B cell (primary cell): ENCODE data around the gene BEND7. TPM values are rescaled to one million over a fixed set of nuclear protein-coding genes. Genes with fewer than 3 reads are reported as not detected.

Experiments used
- ATAC-seq: fragments of 200-7000 bp; cut with Tn5 transposase; one replicate; pipeline ENCODE4 v1.10.0; 2021; ENCODE audit warnings: low read depth, mild to moderate bottlenecking, moderate number of reproducible peaks, moderate library complexity
- CTCF ChIA-PET: fragments of 350-600 bp; sonication (Branson Sonifier 250); formaldehyde crosslinking; loops from one replicate; lab custom pipeline; 2021; ENCODE audit warnings: antibody characterized with exemption, inconsistent platforms; lab: Charles Lee
- POLR2A ChIA-PET: fragments of 350-600 bp; sonication (Branson Sonifier 250); formaldehyde crosslinking; loops from one replicate; lab custom pipeline; 2021; ENCODE audit warnings: antibody characterized with exemption; lab: Charles Lee
- DNase-seq: peaks from one replicate; pipeline ENCODE4 v3.0.0; 2013
- H2AFZ ChIP-seq: 2 replicates; pipeline ENCODE4 v1.6.1; 2012; ENCODE audit warnings: mild to moderate bottlenecking, low read depth, low read length; ENCODE audit not compliant: insufficient read depth, poor library complexity, severe bottlenecking
- H3K27ac ChIP-seq, 2 donors: 1 replicate in 1 of 2; 2 replicates in 1 of 2; pipeline ENCODE4 v1.5.1; 2012 to 2013; ENCODE audit warnings: low read length in 2 of 2, mild to moderate bottlenecking in 2 of 2, moderate library complexity in 1 of 2
- H3K27me3 ChIP-seq, 4 experiments: fragments of 200-600 bp in 1 of 4; sonication (generic) in 1 of 4; replicated peaks in 1 of 4; 1 replicate in 2 of 4; 2 replicates in 2 of 4; pipeline versions ENCODE4 v1.6.1 to v1.7.0; 2013 to 2016; ENCODE audit warnings: low read length in 3 of 4, mild to moderate bottlenecking in 2 of 4, mixed read lengths in 1 of 4, moderate library complexity in 1 of 4; ENCODE audit not compliant: insufficient read depth in 4 of 4, control insufficient read depth in 3 of 4; ENCODE audit errors: control extremely low read depth in 1 of 4
- H3K36me3 ChIP-seq, 2 experiments: replicated peaks in 1 of 2; 1 replicate in 1 of 2; 2 replicates in 1 of 2; pipeline versions ENCODE4 v1.6.1 to v1.7.1; 2013; ENCODE audit warnings: low read length in 1 of 2; ENCODE audit not compliant: insufficient read depth in 2 of 2, control insufficient read depth in 1 of 2; ENCODE audit errors: control extremely low read depth in 1 of 2, extremely low read depth in 1 of 2
- H3K4me1 ChIP-seq, 2 donors: fragments of 200-600 bp in 1 of 2; sonication (generic) in 1 of 2; 1 replicate in 1 of 2; 2 replicates in 1 of 2; pipeline versions ENCODE4 v1.5.1 to v1.6.1; 2013 to 2017; ENCODE audit warnings: low read length in 2 of 2; ENCODE audit not compliant: control insufficient read depth in 2 of 2, insufficient read depth in 2 of 2
- H3K4me2 ChIP-seq: replicated peaks from 2 replicates; pipeline ENCODE3; 2012; ENCODE audit warnings: mild to moderate bottlenecking, low read depth, low read length; ENCODE audit not compliant: poor library complexity, severe bottlenecking
- H3K4me3 ChIP-seq, 5 experiments: fragments of 200-600 bp in 1 of 5; sonication (generic) in 1 of 5; 1 replicate in 3 of 5; 2 replicates in 2 of 5; pipeline versions ENCODE4 v1.5.1 to v1.7.0; 2011 to 2016; ENCODE audit warnings: low read length in 4 of 5, mild to moderate bottlenecking in 4 of 5, low read depth in 2 of 5, control low read depth in 1 of 5, moderate library complexity in 1 of 5; ENCODE audit not compliant: insufficient read depth in 1 of 5; ENCODE audit errors: control extremely low read depth in 1 of 5, extremely low read depth in 1 of 5
- H3K79me2 ChIP-seq: fragments of 200-600 bp; sonication (generic); one replicate; pipeline ENCODE4 v1.6.0; 2016; ENCODE audit warnings: low read length; ENCODE audit not compliant: control insufficient read depth, insufficient read depth
- H3K9ac ChIP-seq: fragments of 200-600 bp; sonication (generic); 2 replicates; pipeline ENCODE4 v1.6.1; 2017; ENCODE audit warnings: mild to moderate bottlenecking, low read length, moderate library complexity
- H3K9me3 ChIP-seq, 3 donors: one replicate each; pipeline versions ENCODE4 v1.6.1 to v1.7.1; 2013; ENCODE audit warnings: low read length in 2 of 3; ENCODE audit not compliant: control insufficient read depth in 2 of 3, insufficient read depth in 1 of 3; ENCODE audit errors: control extremely low read depth in 1 of 3
- H4K20me1 ChIP-seq: 2 replicates; pipeline ENCODE4 v1.6.0; 2012; ENCODE audit warnings: mild to moderate bottlenecking, low read length; ENCODE audit not compliant: insufficient read depth, control insufficient read depth, poor library complexity, severe bottlenecking
- H3K27ac Mint-ChIP-seq: one replicate; pipeline ENCODE4 v1.8.0; 2021; ENCODE audit warnings: mixed read lengths
- H3K27me3 Mint-ChIP-seq: one replicate; pipeline ENCODE4 v1.8.0; 2021; ENCODE audit warnings: mixed read lengths
- H3K4me1 Mint-ChIP-seq: one replicate; pipeline ENCODE4 v1.8.0; 2021; ENCODE audit warnings: mixed read lengths
- H3K4me3 Mint-ChIP-seq: one replicate; pipeline ENCODE4 v1.8.0; 2021; ENCODE audit warnings: mixed read lengths
- H3K9me3 Mint-ChIP-seq: one replicate; pipeline ENCODE4 v1.8.0; 2022; ENCODE audit warnings: mixed read lengths; ENCODE audit not compliant: insufficient read depth
- EZH2 ChIP-seq: IDR thresholded peaks from 2 replicates; pipeline ENCODE4 v1.6.1; 2012; ENCODE audit warnings: borderline replicate concordance, low read depth, mild to moderate bottlenecking, moderate library complexity, low read length; ENCODE audit not compliant: insufficient read depth, poor library complexity, severe bottlenecking
- WGBS: methylation state at CpG from one replicate; pipeline ENCODE4 v1.1.5; 2013; ENCODE audit warnings: missing lambda C conversion rate; ENCODE audit not compliant: insufficient coverage; 5-methylcytosine and 5-hydroxymethylcytosine counted together
- intact Hi-C: fragments of 100-400 bp; cut with micrococcal nuclease; formaldehyde crosslinking; loops from one replicate; pipeline ENCODE4 v1.10.0; 2022
- polyA plus RNA-seq: library from polyadenylated mRNA; depleted of rRNA; stranded (reverse); fragments of >200 nt; gene quantifications from 2 replicates; pipeline ENCODE4 v1.2.3, GENCODE V29; 2012
- total RNA-seq, 2 donors: library from RNA; stranded (reverse); fragments of 120-200 nt in 1 of 2; gene quantifications; 1 replicate in 1 of 2; 2 replicates in 1 of 2; pipeline versions ENCODE4 v1.2.3 to v1.2.4, GENCODE V29; 2013 to 2022
- TF ChIP-seq, protein P1 (sequence below): fragments of 200-600 bp; IDR thresholded peaks from one replicate; pipeline ENCODE4 v1.8.0; 2022; ENCODE audit warnings: antibody characterized with exemption, mild to moderate bottlenecking

Gene BEND7
- total and polyA plus RNA-seq, 2 donors (not counting 1 experiment from before 2014, with no cell fraction given): 0.10 TPM; not detected in 1

DNA sequence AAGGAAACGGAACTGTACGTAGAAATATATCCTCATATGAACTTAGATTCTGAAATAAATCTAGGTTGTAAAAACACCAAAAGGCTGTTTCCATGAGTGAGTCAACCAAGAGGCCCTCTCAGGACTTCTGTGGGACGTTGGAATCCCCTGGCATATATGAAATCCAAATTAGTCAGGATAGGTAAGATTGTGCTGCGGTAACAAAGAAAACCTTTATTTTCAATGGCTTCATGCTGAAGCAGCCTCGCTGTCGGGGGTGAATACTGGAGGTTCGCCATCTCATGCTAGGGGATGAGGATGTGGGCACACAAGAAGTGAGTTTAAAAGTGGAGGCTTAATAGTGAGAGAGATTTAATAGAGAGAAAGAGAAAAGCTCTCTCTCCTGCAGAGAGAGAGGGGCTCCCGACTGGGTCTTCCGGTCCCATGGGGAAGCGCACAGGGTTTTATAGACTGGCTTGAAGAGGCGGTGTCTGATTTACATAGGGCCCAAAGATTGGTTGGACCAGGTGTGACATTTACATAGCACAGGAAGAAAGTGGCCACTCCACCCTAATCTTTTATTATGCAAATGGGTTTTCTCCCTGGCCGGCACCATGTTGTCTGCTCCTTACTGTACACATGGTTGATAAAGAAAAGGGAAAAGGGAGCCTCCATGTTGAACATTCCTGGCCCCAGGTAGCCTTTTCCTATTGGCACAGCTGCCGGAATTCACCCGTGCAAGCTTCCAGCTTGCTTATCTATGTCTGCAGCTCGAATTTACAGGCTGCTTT lies 128.4 kb downstream of the BEND7 start:
- peaks cover 0 to 9% (median under 1%) of the 10 kb centered on the region in 4 experiments for H3K27me3 ChIP-seq
- no peak overlapping the region for H2AFZ ChIP-seq
- no peak overlapping the region for H3K9ac ChIP-seq
- ChIA-PET POLR2A (no interaction called here), CTCF (no interaction called here)
- peaks cover 15% of the 10 kb centered on the region for H3K27me3 Mint-ChIP-seq
- DNase-seq (no peak), ATAC-seq (no peak)
- intact Hi-C loops: no loop called here
- H3K4me2 ChIP-seq: no peak overlapping the region
- no peak overlapping the region for H3K4me3 Mint-ChIP-seq
- no peaks in the 10 kb centered on the region for H3K4me1 ChIP-seq
- peaks cover 0 to 6% (median 1%) of the 10 kb centered on the region in 3 donors for H3K9me3 ChIP-seq
- H4K20me1 ChIP-seq: no peaks in the 10 kb centered on the region
- TF ChIP-seq, protein P1, sequence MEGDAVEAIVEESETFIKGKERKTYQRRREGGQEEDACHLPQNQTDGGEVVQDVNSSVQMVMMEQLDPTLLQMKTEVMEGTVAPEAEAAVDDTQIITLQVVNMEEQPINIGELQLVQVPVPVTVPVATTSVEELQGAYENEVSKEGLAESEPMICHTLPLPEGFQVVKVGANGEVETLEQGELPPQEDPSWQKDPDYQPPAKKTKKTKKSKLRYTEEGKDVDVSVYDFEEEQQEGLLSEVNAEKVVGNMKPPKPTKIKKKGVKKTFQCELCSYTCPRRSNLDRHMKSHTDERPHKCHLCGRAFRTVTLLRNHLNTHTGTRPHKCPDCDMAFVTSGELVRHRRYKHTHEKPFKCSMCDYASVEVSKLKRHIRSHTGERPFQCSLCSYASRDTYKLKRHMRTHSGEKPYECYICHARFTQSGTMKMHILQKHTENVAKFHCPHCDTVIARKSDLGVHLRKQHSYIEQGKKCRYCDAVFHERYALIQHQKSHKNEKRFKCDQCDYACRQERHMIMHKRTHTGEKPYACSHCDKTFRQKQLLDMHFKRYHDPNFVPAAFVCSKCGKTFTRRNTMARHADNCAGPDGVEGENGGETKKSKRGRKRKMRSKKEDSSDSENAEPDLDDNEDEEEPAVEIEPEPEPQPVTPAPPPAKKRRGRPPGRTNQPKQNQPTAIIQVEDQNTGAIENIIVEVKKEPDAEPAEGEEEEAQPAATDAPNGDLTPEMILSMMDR: no peak
- TF ChIP-seq EZH2: no peak
- no peaks in the 10 kb centered on the region for H3K4me1 Mint-ChIP-seq
- H3K27ac ChIP-seq: no peak overlapping the region
- no peak overlapping the region for H3K4me3 ChIP-seq
- H3K9me3 Mint-ChIP-seq: no peaks in the 10 kb centered on the region
- WGBS: 85% methylated on average over 7 of the region's 15 CpGs
- H3K36me3 ChIP-seq: no peaks in the 10 kb centered on the region
- H3K79me2 ChIP-seq: no peaks in the 10 kb centered on the region
- H3K27ac Mint-ChIP-seq: no peak overlapping the region

DNA sequence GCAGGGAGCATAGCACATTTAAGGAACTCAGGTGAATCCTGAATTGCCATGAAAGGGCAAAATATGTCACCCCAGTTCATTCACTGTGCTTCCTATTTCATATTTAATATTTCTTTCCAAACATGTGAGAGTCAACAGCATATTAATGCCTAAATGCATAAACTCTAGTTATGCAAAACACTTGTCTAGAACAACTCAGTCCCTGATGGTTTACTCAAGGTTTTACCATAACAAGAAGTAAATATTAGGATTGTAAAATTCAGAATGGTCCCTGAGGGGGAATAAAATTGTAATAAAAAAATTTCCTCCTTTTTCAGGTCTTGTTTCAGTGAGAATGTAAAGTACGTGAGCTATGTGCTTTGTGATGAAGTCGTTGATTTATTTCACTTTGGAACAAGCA lies 129.1 kb downstream of the BEND7 start:
- DNase-seq (no peak), ATAC-seq (no peak)
- Mint-ChIP-seq H3K4me1 (no peaks in the 10 kb centered on the region), H3K9me3 (no peaks in the 10 kb centered on the region), H3K4me3 (no peak overlapping the region), H3K27me3 (peaks cover 15% of the 10 kb centered on the region), H3K27ac (no peak overlapping the region)
- no peak overlapping the region for H2AFZ ChIP-seq
- no peak overlapping the region for H3K9ac ChIP-seq
- WGBS: no CpG with 5 or more reads among the region's 2 CpGs
- ChIA-PET POLR2A (no interaction called here), CTCF (no interaction called here)
- no peaks in the 10 kb centered on the region for H3K4me1 ChIP-seq
- intact Hi-C loops: no loop called here
- H3K36me3 ChIP-seq: no peaks in the 10 kb centered on the region
- H3K9me3 ChIP-seq: peaks cover 0 to 6% (median 1%) of the 10 kb centered on the region in 3 donors
- H4K20me1 ChIP-seq: no peaks in the 10 kb centered on the region
- no peak overlapping the region for H3K4me2 ChIP-seq
- peaks cover 0 to 9% (median under 1%) of the 10 kb centered on the region in 4 experiments for H3K27me3 ChIP-seq
- H3K4me3 ChIP-seq: no peak overlapping the region
- TF ChIP-seq, protein P1: no peak
- TF ChIP-seq EZH2: no peak
- no peaks in the 10 kb centered on the region for H3K79me2 ChIP-seq
- no peak overlapping the region for H3K27ac ChIP-seq
